Tibial artery (tissue), 4 donors: ENCODE measurements around the gene ACTRT2.

Experiments
- DNase-seq, 2 donors: peaks; one replicate each; pipeline ENCODE4 v3.0.0-alpha.2; 2019
- H3K27ac ChIP-seq, 2 donors: fragments of 200-600 bp; sonication (generic) in 1 of 2; 1 replicate in 1 of 2; 2 replicates in 1 of 2; pipeline ENCODE4 v1.5.1; 2018 to 2019; ENCODE audit warnings: mild to moderate bottlenecking in 1 of 2
- H3K27me3 ChIP-seq, 2 donors: fragments of 200-600 bp; sonication (generic) in 1 of 2; one replicate each; pipeline versions ENCODE4 v1.5.1 to v1.6.0; 2016 to 2019
- H3K36me3 ChIP-seq, 3 donors: fragments of 200-600 bp; sonication (generic) in 2 of 3; one replicate each; pipeline ENCODE4 v1.5.1; 2016 to 2019; ENCODE audit warnings: mild to moderate bottlenecking in 2 of 3
- H3K4me1 ChIP-seq, 4 donors: fragments of 200-600 bp; sonication (generic) in 2 of 4; 1 replicate in 3 of 4; 2 replicates in 1 of 4; pipeline ENCODE4 v1.5.1; 2016 to 2019
- H3K4me3 ChIP-seq, 2 donors: fragments of 200-600 bp; sonication (generic) in 1 of 2; 1 replicate in 1 of 2; 2 replicates in 1 of 2; pipeline ENCODE4 v1.5.1; 2018 to 2019; ENCODE audit warnings: mild to moderate bottlenecking in 2 of 2
- H3K9me3 ChIP-seq, 3 donors: fragments of 200-600 bp; sonication (generic) in 1 of 3; one replicate each; pipeline ENCODE4 v1.5.1; 2016 to 2019
- intact Hi-C: fragments of 100-400 bp; cut with DNase I; formaldehyde crosslinking; loops from one replicate; pipeline ENCODE4 v1.15.0; 2023; ENCODE audit warnings: low total_unique reads
- TF ChIP-seq, protein P1 (sequence below), 2 experiments: fragments of 200-600 bp in 1 of 2; fragments of 450-650 bp in 1 of 2; IDR thresholded peaks; one replicate each; pipeline ENCODE4 v1.5.1; 2017 to 2019; ENCODE audit warnings: antibody characterized with exemption in 2 of 2, mild to moderate bottlenecking in 1 of 2, moderate library complexity in 1 of 2

Gene ACTRT2

DNA sequence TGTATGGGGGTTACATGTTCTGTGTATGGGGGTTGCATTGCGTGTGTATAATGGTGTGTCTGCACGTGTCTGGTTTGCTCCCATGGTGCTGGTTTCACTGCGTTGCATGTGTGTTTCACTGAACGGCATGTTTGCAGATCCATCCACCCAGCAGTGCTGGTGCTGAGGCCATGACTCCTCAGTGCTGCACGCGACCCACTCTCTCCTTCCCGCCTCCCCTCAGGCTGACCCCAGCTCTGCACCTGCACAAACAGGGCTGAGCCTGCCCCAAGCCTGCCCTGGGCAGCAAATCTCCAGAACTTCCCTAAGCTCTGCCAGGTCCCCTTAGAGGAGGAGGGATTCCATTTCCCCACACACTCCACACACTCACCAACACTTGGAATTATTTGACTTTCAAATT lies 18.7 kb downstream of the ACTRT2 start:
- Histone ChIP-seq H3K27me3 (peaks cover 0 to 31% of the 10 kb centered on the region in 2 donors), H3K36me3 (no peaks in the 10 kb centered on the region), H3K27ac (no peak overlapping the region), H3K9me3 (no peaks in the 10 kb centered on the region), H3K4me3 (no peak overlapping the region), H3K4me1 (no peaks in the 10 kb centered on the region)
- TF ChIP-seq, protein P1, sequence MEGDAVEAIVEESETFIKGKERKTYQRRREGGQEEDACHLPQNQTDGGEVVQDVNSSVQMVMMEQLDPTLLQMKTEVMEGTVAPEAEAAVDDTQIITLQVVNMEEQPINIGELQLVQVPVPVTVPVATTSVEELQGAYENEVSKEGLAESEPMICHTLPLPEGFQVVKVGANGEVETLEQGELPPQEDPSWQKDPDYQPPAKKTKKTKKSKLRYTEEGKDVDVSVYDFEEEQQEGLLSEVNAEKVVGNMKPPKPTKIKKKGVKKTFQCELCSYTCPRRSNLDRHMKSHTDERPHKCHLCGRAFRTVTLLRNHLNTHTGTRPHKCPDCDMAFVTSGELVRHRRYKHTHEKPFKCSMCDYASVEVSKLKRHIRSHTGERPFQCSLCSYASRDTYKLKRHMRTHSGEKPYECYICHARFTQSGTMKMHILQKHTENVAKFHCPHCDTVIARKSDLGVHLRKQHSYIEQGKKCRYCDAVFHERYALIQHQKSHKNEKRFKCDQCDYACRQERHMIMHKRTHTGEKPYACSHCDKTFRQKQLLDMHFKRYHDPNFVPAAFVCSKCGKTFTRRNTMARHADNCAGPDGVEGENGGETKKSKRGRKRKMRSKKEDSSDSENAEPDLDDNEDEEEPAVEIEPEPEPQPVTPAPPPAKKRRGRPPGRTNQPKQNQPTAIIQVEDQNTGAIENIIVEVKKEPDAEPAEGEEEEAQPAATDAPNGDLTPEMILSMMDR (IDR thresholded peaks at IDR 0.05) = no peak
- intact Hi-C loops = no loop called here
- peak in 1 of 2 donors; percentile 46 for DNase-seq

DNA sequence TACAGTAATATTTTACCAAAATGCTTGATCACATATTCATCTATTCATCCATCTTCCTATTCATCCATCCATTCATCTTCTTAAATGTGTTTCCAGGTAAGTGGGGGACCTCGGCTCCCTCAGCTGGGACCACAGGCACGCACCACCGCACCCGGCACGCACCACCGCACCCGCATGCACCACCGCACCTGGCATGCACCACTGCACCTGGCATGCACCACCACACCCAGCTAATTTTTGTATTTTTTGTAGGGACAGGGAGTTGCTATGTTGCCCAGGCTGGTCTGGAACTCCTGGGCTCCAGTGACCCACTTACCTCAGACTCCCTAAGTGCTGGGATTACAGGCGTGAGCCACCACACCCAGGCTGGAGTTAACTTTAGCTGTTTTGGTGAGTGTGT lies 21.2 kb downstream of the ACTRT2 start:
- Histone ChIP-seq H3K27me3 (peaks cover 0 to 16% of the 10 kb centered on the region in 2 donors), H3K36me3 (no peaks in the 10 kb centered on the region), H3K4me3 (no peak overlapping the region), H3K27ac (no peak overlapping the region), H3K9me3 (no peaks in the 10 kb centered on the region), H3K4me1 (no peaks in the 10 kb centered on the region)
- no peak for DNase-seq
- intact Hi-C loops = no loop called here
- TF ChIP-seq, protein P1 (IDR thresholded peaks at IDR 0.05) = no peak

DNA sequence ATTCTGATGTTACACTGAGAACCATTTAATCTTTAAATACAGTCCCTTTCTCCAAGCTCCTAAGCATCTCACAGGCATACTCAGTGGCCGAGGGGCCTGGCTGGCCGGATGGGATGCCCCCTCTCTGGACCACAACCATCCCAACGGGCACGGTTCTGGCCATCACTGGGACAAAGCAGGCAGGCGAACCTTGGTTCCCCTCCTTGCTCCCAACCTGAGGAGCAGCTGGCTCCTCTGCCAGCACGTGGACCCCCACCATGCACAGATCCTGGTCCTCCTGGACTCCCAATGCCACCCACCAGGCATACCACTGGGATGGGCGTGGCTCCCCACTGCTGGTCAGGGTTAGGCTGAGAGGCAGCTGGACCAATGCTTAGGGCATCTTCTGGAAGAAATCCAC lies 27.9 kb downstream of the ACTRT2 start:
- H3K27me3 ChIP-seq = no peaks in the 10 kb centered on the region
- TF ChIP-seq, protein P1 (IDR thresholded peaks at IDR 0.05) = no peak
- H3K9me3 ChIP-seq = no peaks in the 10 kb centered on the region
- no peaks in the 10 kb centered on the region for H3K36me3 ChIP-seq
- H3K27ac ChIP-seq = no peak overlapping the region
- H3K4me3 ChIP-seq = no peak overlapping the region
- H3K4me1 ChIP-seq = no peaks in the 10 kb centered on the region
- intact Hi-C loops = no loop called here
- DNase-seq = peak in 1 of 2 donors; percentile 39

DNA sequence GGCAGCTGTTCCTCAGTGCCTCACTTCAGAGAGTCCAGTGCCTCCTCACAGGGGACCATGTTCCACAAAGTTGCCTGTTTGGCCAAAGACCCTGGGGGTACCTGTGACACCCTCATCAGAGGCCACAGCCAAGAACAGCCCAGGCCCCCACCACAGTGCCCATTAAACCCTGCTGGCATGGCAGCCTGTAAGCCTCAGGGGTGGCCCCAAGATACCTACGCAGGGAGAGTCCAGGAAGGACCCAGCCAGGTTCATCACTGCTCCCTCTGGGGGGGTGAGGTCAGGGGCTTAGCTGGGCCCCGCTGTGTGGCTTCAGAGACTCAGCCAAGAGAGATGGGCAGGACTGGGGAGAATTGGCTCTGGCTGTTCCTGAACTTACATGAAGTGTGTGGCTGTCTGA lies 28.6 kb downstream of the ACTRT2 start:
- peak in 1 of 2 donors; percentile 40 for DNase-seq
- TF ChIP-seq, protein P1 (IDR thresholded peaks at IDR 0.05) = no peak
- Histone ChIP-seq H3K4me1 (no peaks in the 10 kb centered on the region), H3K27me3 (no peaks in the 10 kb centered on the region), H3K4me3 (no peak overlapping the region), H3K27ac (no peak overlapping the region), H3K36me3 (no peaks in the 10 kb centered on the region), H3K9me3 (no peaks in the 10 kb centered on the region)
- intact Hi-C loops = no loop called here

DNA sequence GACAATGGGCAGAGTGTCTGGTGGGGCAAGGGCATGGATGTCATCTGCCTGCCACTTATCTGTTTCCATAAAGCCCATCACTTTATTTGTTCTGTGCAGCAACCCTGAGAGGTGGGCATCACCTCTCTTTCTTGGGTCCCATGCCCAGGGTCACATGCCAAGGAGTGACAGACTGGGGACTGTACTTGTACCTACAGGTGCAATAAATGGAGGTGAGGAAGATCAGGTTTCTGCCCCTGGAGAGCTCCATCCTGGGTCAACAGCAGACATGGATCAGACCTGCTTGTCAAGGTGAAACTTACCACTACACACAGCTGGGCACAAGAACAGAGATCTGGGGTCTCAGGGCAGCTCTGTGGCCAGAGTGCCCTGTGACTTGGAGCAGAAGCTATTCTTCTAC lies 29.3 kb downstream of the ACTRT2 start:
- DNase-seq = no peak
- no peak overlapping the region for H3K4me3 ChIP-seq
- H3K4me1 ChIP-seq = no peaks in the 10 kb centered on the region
- intact Hi-C loops = no loop called here
- H3K9me3 ChIP-seq = no peaks in the 10 kb centered on the region
- H3K27ac ChIP-seq = no peak overlapping the region
- no peaks in the 10 kb centered on the region for H3K27me3 ChIP-seq
- TF ChIP-seq, protein P1 (IDR thresholded peaks at IDR 0.05) = no peak
- H3K36me3 ChIP-seq = no peaks in the 10 kb centered on the region
